Motor neuron (in vitro differentiated cells): ENCODE measurements around the gene DST. TPM values are rescaled to one million over a fixed set of nuclear protein-coding genes. Genes with fewer than 3 reads are reported as not detected.

Experiments
- ATAC-seq, 8 experiments: fragments of 200-7000 bp; cut with Tn5 transposase; replicated peaks in 6 of 8; 2 replicates each; pipeline ENCODE4 v1.8.0; 2021; ENCODE audit warnings: mild to moderate bottlenecking in 8 of 8, moderate library complexity in 8 of 8
- H3K27ac ChIP-seq, 2 donors: fragments of 250-450 bp; sonication (Bioruptor Pico); 2 replicates each; pipeline ENCODE4 v1.9.0; 2021; ENCODE audit warnings: antibody characterized with exemption in 2 of 2, mild to moderate bottlenecking in 2 of 2, moderate library complexity in 1 of 2
- H3K4me1 ChIP-seq, 2 donors: fragments of 250-450 bp; sonication (Bioruptor Pico); replicated peaks in 1 of 2; 2 replicates each; pipeline ENCODE4 v1.6.1; 2021; ENCODE audit warnings: antibody characterized with exemption in 2 of 2, mild to moderate bottlenecking in 2 of 2, moderate library complexity in 1 of 2
- H3K4me3 ChIP-seq, 5 donors: fragments of 250-450 bp; sonication (Bioruptor Pico); 2 replicates each; pipeline ENCODE4 v1.9.0; 2021; ENCODE audit warnings: antibody characterized with exemption in 5 of 5, mild to moderate bottlenecking in 5 of 5, moderate library complexity in 4 of 5
- WGBS, 10 experiments: fragments of 450-650 bp; shearing (Covaris generic); methylation state at CpG; one replicate each; pipeline ENCODE4 v1.0.0; 2022; 5-methylcytosine and 5-hydroxymethylcytosine counted together
- in situ Hi-C, 9 experiments: fragments of 400-800 bp; cut with MboI; loops; one replicate each; pipeline ENCODE4 v1.15.0; 2021; ENCODE audit warnings: low sequenced_read_pairs in 9 of 9, low pct_unique_long_range_greater_than_20kb in 2 of 9; ENCODE audit not compliant: unreplicated experiment in 9 of 9
- total RNA-seq, 8 experiments: library from RNA; unstranded; fragments of 300-600 nt; gene quantifications; 2 replicates each; pipeline versions ENCODE4 v1.2.3 to v1.2.4, GENCODE V29; 2022

Gene DST
- total RNA-seq, 8 experiments from 2014 or later = 102 to 461 (median 260) TPM

- in situ Hi-C loops = no loop called here
- Histone ChIP-seq H3K27ac (no peak overlapping the region), H3K4me3 (no peak overlapping the region), H3K4me1 (no peaks in the 10 kb centered on the region)
- ATAC-seq = no peak
- WGBS, 10 experiments = 50 to 100% (median 77%) methylated on average over 2 to 5 of the region's 5 CpGs
Measured at GRCh38 chr6:56437171-56437900, 205.4 kb downstream of the DST start.

DNA sequence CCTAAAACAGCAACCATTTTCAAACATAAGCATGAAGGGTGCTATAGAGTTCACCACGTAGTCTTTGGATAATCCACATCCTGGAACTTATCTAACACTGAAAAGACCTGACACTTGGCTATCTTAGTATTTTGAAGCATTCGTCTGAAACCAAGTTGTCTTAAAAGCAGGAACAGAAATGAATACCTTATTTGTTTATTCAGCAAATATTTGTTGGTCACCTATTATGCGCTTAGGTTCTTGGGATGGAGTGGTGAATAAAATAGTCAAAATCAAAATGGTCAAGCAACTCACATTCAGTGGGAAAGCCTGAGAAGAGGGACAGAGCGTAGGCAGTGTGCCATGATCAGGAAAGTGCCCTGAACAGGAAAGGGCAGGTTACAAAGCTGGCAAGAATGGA is 206.9 kb downstream of the DST start:
- in situ Hi-C loops = no loop called here
- Histone ChIP-seq H3K27ac (no peak overlapping the region), H3K4me3 (no peak overlapping the region), H3K4me1 (no peaks in the 10 kb centered on the region)
- ATAC-seq = no peak
- WGBS, 10 experiments = 57 to 89% (median 77%) methylated on average over 1 to 4 of the region's 4 CpGs

DNA sequence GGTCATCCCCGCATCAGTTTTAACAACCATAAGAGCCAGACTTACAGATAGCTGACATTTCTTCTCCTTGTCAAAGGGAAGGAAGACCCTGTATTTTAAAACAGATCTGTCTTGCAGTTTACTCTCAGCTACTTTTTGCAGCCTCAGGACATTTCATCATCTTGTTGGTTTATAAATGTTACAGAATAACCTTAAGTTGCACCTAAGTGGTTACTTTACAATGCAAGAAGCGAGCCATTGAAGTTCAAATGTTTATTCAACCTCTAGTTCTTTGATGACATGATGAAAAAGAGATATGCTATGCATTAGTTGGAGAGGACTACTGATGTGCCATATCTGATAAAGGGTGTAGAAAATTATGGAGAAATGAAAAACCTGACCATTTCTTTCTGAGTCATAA is 207.4 kb downstream of the DST start:
- ATAC-seq = no peak
- Histone ChIP-seq H3K4me1 (no peaks in the 10 kb centered on the region), H3K4me3 (no peak overlapping the region), H3K27ac (no peak overlapping the region)
- 35 to 100% (median 88%) methylated on average over 1 to 2 of the region's 2 CpGs for WGBS, 10 experiments
- in situ Hi-C loops = no loop called here

- Histone ChIP-seq H3K4me1 (no peaks in the 10 kb centered on the region), H3K27ac (no peak overlapping the region), H3K4me3 (no peak overlapping the region)
- 40 to 100% (median 100%) methylated on average over 1 to 2 of the region's 2 CpGs; no CpG with 5 or more reads in 2 of the 10 experiments for WGBS, 10 experiments
- ATAC-seq = no peak
- in situ Hi-C loops = no loop called here
Measured at GRCh38 chr6:56434606-56435005, 208.1 kb downstream of the DST start.

GRCh38 chr6:56433119-56433518 is 209.6 kb downstream of the DST start:
- Histone ChIP-seq H3K27ac (no peak overlapping the region), H3K4me3 (no peak overlapping the region), H3K4me1 (no peaks in the 10 kb centered on the region)
- 74 to 98% (median 82%) methylated on average over 1 to 20 of the region's 36 CpGs; no CpG with 5 or more reads in 4 of the 10 experiments for WGBS, 10 experiments
- in situ Hi-C loops = no loop called here
- no peak for ATAC-seq

DNA sequence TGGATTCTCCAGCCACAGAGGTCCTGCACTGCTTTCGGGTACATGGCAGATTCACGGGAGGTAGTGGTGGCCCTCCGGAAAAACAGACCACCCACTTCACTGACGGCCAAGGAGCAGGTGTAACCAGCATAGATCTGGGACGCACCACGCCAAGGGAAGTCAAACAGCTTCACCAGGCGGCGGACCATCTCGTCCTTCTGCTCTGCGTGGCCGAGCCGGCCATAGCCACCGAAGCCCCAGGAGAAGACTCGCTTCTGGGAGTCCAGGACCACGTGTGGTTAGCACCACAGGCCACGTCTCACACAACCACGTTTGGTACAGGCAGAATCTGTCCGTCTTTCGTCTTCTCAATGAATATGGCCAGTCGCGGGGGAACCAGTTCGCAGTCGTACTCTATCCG is 210.5 kb downstream of the DST start:
- Histone ChIP-seq H3K27ac (no peak overlapping the region), H3K4me3 (no peak overlapping the region), H3K4me1 (no peaks in the 10 kb centered on the region)
- WGBS, 10 experiments = 86 to 100% (median 97%) methylated on average over 1 to 16 of the region's 24 CpGs; no CpG with 5 or more reads in 4 of the 10 experiments
- no peak for ATAC-seq
- in situ Hi-C loops = no loop called here

GRCh38 chr6:56430629-56431600 is 211.8 kb downstream of the DST start:
- Histone ChIP-seq H3K27ac (no peak overlapping the region), H3K4me1 (no peaks in the 10 kb centered on the region), H3K4me3 (no peak overlapping the region)
- WGBS, 10 experiments = 36 to 100% (median 87%) methylated on average over 1 to 21 of the region's 34 CpGs
- in situ Hi-C loops = no loop called here
- no peak for ATAC-seq

- WGBS, 10 experiments = 54 to 100% (median 81%) methylated on average over 1 to 4 of the region's 4 CpGs; no CpG with 5 or more reads in 2 of the 10 experiments
- no peak overlapping the region for H3K27ac ChIP-seq
- no peaks in the 10 kb centered on the region for H3K4me1 ChIP-seq
- ATAC-seq = no peak
- in situ Hi-C loops = no loop called here
- no peak overlapping the region for H3K4me3 ChIP-seq
Measured at GRCh38 chr6:56424542-56425083, 218.1 kb downstream of the DST start.

DNA sequence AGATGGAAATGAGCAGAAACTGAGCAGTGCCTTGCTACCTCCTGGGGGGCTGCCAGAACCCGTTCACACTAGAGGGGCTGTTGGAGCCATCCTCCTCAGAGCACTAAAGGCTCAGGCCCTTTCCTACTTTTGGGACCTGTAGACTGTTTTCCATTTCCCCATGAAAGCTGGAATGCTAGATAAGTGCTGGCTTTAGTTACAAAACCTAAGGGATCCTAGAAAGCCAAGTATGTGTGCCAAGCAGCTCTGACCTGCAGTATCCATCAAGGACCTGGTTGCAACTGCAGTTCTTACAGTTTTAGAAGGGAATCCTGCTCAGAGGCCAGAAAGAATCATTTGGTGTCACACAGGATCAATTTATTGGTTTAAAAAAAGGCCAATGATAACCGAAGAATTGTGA is 218.6 kb downstream of the DST start:
- Histone ChIP-seq H3K4me3 (no peak overlapping the region), H3K4me1 (no peaks in the 10 kb centered on the region), H3K27ac (no peak overlapping the region)
- in situ Hi-C loops = no loop called here
- WGBS, 10 experiments = 0 to 83% (median 26%) methylated on average over 1 to 2 of the region's 2 CpGs; no CpG with 5 or more reads in 1 of the 10 experiments
- ATAC-seq = no peak

DNA sequence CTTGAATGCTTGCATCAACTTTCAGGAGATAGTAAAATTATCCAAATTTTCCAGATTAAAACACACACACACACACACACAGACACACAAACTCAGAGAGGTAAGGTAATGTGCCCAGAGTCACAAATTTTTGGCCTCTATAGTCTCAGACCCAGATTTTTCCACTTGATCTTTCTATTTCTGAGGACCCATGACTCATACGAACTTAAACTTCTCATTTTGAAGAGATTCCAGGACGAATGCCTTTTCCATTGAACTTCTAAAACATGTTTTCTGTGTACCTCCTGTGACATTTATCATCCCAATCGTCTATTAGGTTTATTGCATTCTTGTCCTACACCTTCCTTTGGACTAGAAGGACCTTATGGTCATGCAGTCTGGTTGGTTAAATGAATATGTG is 222.4 kb downstream of the DST start:
- no peaks in the 10 kb centered on the region for H3K4me1 ChIP-seq
- no peak for ATAC-seq
- in situ Hi-C loops = no loop called here
- 14 to 80% (median 54%) methylated on average over 1 to 3 of the region's 3 CpGs; no CpG with 5 or more reads in 3 of the 10 experiments for WGBS, 10 experiments
- H3K27ac ChIP-seq = no peak overlapping the region
- H3K4me3 ChIP-seq = no peak overlapping the region

DNA sequence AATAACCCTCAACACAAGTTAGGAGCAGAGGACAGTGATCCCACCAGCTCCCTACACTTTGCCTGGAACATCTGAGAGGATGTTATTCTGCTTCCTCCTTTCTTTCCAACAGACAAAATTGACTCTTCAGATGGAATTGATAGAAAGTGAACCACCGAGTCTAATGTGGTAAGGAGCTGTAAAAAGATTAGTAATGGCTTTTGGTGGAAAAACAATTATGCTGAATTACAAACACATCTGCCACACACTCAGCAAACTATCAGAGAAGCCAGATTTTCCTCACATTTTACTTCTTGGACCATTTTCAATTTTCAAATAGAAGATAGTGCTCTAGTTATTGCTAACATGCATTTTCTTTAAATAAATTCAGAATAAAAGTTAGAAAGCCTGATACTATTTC is 223.5 kb downstream of the DST start:
- Histone ChIP-seq H3K4me1 (no peaks in the 10 kb centered on the region), H3K27ac (no peak overlapping the region), H3K4me3 (no peak overlapping the region)
- WGBS, 10 experiments = 0 to 83% (median 10%) methylated on average over 1 of the region's 1 CpG; no CpG with 5 or more reads in 3 of the 10 experiments
- ATAC-seq = no peak
- in situ Hi-C loops = no loop called here

GRCh38 chr6:56417823-56418222 is 224.9 kb downstream of the DST start:
- in situ Hi-C loops = no loop called here
- Histone ChIP-seq H3K27ac (no peak overlapping the region), H3K4me3 (no peak overlapping the region), H3K4me1 (no peaks in the 10 kb centered on the region)
- 90 to 100% (median 96%) methylated on average over 1 to 2 of the region's 2 CpGs; no CpG with 5 or more reads in 4 of the 10 experiments for WGBS, 10 experiments
- ATAC-seq = no peak

- ATAC-seq = no peak
- Histone ChIP-seq H3K27ac (no peak overlapping the region), H3K4me3 (no peak overlapping the region), H3K4me1 (no peaks in the 10 kb centered on the region)
- in situ Hi-C loops = no loop called here
- 10 to 100% (median 91%) methylated on average over 1 to 2 of the region's 2 CpGs; no CpG with 5 or more reads in 1 of the 10 experiments for WGBS, 10 experiments
Measured at GRCh38 chr6:56416247-56416646, 226.4 kb downstream of the DST start.
